Measurements from ENCODE around the gene CTSF.

Gene CTSF

DNA sequence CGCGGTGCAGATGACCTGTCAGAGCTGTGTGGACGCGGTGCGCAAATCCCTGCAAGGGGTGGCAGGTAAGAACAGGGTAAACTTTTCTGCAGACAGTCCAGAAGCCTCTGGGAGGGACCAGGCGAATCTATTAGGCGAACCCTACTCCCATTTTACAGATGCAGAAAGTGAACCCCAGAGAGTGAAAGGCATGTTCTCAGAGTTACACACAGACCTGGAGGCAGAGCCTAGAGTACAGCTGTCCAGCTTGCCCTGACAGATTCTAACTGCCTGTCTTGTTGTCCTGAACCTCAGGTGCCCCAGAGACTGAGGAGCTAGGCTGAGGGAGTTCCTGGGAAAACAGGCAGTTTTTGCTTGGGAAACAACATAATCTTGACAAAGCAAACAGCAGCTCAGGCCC is 25.2 kb upstream of the CTSF start:
- no peak for DNase-seq (ENCODE audit: low read depth in 1 of 2, low spot score in 1 of 2)
- TF ChIP-seq SPI1 (IDR thresholded peaks at IDR 0.05; ENCODE audit: borderline replicate concordance, low read depth): no peak
- no peak for TF ChIP-seq POLR2AphosphoS5 (IDR thresholded peaks at IDR 0.05; ENCODE audit: low read depth)
- TF ChIP-seq, protein P1, sequence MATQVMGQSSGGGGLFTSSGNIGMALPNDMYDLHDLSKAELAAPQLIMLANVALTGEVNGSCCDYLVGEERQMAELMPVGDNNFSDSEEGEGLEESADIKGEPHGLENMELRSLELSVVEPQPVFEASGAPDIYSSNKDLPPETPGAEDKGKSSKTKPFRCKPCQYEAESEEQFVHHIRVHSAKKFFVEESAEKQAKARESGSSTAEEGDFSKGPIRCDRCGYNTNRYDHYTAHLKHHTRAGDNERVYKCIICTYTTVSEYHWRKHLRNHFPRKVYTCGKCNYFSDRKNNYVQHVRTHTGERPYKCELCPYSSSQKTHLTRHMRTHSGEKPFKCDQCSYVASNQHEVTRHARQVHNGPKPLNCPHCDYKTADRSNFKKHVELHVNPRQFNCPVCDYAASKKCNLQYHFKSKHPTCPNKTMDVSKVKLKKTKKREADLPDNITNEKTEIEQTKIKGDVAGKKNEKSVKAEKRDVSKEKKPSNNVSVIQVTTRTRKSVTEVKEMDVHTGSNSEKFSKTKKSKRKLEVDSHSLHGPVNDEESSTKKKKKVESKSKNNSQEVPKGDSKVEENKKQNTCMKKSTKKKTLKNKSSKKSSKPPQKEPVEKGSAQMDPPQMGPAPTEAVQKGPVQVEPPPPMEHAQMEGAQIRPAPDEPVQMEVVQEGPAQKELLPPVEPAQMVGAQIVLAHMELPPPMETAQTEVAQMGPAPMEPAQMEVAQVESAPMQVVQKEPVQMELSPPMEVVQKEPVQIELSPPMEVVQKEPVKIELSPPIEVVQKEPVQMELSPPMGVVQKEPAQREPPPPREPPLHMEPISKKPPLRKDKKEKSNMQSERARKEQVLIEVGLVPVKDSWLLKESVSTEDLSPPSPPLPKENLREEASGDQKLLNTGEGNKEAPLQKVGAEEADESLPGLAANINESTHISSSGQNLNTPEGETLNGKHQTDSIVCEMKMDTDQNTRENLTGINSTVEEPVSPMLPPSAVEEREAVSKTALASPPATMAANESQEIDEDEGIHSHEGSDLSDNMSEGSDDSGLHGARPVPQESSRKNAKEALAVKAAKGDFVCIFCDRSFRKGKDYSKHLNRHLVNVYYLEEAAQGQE (IDR thresholded peaks at IDR 0.05; ENCODE audit: insufficient replicate concordance, low read depth): no peak
- TF ChIP-seq, protein P2, sequence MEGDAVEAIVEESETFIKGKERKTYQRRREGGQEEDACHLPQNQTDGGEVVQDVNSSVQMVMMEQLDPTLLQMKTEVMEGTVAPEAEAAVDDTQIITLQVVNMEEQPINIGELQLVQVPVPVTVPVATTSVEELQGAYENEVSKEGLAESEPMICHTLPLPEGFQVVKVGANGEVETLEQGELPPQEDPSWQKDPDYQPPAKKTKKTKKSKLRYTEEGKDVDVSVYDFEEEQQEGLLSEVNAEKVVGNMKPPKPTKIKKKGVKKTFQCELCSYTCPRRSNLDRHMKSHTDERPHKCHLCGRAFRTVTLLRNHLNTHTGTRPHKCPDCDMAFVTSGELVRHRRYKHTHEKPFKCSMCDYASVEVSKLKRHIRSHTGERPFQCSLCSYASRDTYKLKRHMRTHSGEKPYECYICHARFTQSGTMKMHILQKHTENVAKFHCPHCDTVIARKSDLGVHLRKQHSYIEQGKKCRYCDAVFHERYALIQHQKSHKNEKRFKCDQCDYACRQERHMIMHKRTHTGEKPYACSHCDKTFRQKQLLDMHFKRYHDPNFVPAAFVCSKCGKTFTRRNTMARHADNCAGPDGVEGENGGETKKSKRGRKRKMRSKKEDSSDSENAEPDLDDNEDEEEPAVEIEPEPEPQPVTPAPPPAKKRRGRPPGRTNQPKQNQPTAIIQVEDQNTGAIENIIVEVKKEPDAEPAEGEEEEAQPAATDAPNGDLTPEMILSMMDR (IDR thresholded peaks at IDR 0.05; ENCODE audit: insufficient read depth, low read length): no peak
- TF ChIP-seq GABPA (IDR thresholded peaks at IDR 0.05; ENCODE audit: low read depth): no peak
- Histone ChIP-seq H3K4me3 (replicated peaks; ENCODE audit: insufficient read depth, low read length) (peak overlapping the region; percentile 56), H3K27me3 (ENCODE audit: insufficient read depth, poor library complexity, severe bottlenecking) (no peaks in the 10 kb centered on the region), H3K27ac (replicated peaks) (peak overlapping the region; percentile 75)

DNA sequence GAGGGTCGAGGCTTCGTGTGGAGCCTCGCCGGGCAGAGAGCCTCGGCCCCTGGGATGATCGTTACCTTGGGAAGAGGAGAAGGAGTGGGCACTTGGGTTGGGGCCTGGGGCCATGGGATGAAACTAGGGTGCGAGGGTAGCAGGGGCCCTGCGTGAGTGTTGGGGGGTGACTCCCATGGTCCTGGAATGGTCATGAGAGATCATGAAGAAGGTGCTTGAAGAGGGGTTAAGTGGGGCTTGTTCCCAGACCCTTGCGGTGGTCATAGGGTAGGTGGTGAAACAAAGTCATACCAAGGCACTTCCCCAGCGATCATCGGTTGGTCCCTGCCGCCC is 24.9 kb upstream of the CTSF start:
- DNase-seq (ENCODE audit: low read depth in 1 of 2, low spot score in 1 of 2): no peak
- H3K27ac ChIP-seq (replicated peaks): peak overlapping the region; percentile 75
- peak overlapping the region; percentile 56 for H3K4me3 ChIP-seq (replicated peaks; ENCODE audit: insufficient read depth, low read length)
- H3K27me3 ChIP-seq (ENCODE audit: insufficient read depth, poor library complexity, severe bottlenecking): no peaks in the 10 kb centered on the region
- no peak for TF ChIP-seq POLR2AphosphoS5 (IDR thresholded peaks at IDR 0.05; ENCODE audit: low read depth)
- no peak for TF ChIP-seq GABPA (IDR thresholded peaks at IDR 0.05; ENCODE audit: low read depth)
- TF ChIP-seq, protein P2 (IDR thresholded peaks at IDR 0.05; ENCODE audit: insufficient read depth, low read length): no peak
- TF ChIP-seq, protein P1 (IDR thresholded peaks at IDR 0.05; ENCODE audit: insufficient replicate concordance, low read depth): no peak
- TF ChIP-seq SPI1 (IDR thresholded peaks at IDR 0.05; ENCODE audit: borderline replicate concordance, low read depth): no peak

DNA sequence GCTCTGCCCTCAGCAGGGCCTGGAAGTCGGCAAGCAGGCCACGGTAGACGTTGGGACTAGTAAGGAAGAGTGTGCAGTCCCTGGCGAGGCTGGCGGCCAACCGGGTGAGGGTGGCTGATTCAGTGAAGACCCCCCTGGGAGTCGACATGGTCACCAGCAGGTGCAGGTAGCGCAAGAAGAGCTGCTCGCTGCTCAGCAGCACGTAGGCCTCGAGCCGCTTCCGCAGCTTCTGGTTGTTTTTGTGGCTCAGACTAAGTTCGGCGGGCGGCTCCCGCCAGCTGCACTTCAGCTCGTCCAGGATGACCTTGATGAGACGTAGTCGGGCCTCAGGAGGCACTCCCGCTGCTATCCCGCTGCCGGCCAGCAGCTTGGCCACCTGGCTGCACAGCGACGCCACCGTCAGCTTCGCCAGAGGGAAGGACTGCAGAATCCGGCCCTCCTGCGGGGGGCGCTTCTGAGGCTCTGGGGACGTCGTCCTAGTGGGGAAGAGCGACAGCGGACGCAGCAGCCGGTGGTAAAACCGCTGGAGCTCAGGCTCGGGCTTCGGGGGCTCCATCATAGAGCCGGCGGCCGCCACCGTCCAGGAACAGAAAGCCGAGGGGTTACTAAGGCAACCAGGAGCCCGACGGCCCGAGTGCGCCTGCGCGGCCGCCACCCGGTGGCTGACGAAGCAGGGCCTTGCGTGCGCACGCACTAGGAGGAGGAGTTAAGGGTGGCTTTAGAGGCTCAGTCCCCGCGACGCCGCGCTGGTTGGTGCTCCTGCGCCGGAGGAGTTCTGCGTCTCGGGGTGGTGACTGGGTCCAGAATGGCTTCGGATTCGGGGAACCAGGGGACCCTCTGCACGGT is 24.3 kb upstream of the CTSF start, which contains the start of the genes CCDC87 and CCS:
Gene CCDC87, minus strand, starts transcription at position 607 of the 846 bp plus-strand sequence. Its CDS starts 48 bp downstream, at position 559.
Gene CCS, plus strand, starts transcription at position 729 of the 846 bp plus-strand sequence. Its CDS starts 77 bp downstream, at position 806.
- peak; percentile 88 to 96 for DNase-seq (ENCODE audit: low read depth in 1 of 2, low spot score in 1 of 2)
- TF ChIP-seq SPI1 (IDR thresholded peaks at IDR 0.05; ENCODE audit: borderline replicate concordance, low read depth) (no peak), GABPA (IDR thresholded peaks at IDR 0.05; ENCODE audit: low read depth) (no peak), POLR2AphosphoS5 (IDR thresholded peaks at IDR 0.05; ENCODE audit: low read depth) (peak; percentile 92)
- TF ChIP-seq, protein P1 (IDR thresholded peaks at IDR 0.05; ENCODE audit: insufficient replicate concordance, low read depth): peak; percentile 16
- TF ChIP-seq, protein P2 (IDR thresholded peaks at IDR 0.05; ENCODE audit: insufficient read depth, low read length): peak; percentile 48
- H3K27ac ChIP-seq (replicated peaks): peak within 1 kb of the TSS; percentile 75
- H3K27me3 ChIP-seq (ENCODE audit: insufficient read depth, poor library complexity, severe bottlenecking): no peaks in the 10 kb centered on the region
- H3K4me3 ChIP-seq (replicated peaks; ENCODE audit: insufficient read depth, low read length): peak within 1 kb of the TSS; percentile 56

All from HL-60 (cell line).